GM19452 (cell line): ENCODE results near the gene FUS.

Experiments used
- ATAC-seq: cut with Tn5 transposase; IDR thresholded peaks from one replicate; pipeline ENCODE4 v1.9.1; 2021; ENCODE audit not compliant: unreplicated experiment

FUS gene

DNA sequence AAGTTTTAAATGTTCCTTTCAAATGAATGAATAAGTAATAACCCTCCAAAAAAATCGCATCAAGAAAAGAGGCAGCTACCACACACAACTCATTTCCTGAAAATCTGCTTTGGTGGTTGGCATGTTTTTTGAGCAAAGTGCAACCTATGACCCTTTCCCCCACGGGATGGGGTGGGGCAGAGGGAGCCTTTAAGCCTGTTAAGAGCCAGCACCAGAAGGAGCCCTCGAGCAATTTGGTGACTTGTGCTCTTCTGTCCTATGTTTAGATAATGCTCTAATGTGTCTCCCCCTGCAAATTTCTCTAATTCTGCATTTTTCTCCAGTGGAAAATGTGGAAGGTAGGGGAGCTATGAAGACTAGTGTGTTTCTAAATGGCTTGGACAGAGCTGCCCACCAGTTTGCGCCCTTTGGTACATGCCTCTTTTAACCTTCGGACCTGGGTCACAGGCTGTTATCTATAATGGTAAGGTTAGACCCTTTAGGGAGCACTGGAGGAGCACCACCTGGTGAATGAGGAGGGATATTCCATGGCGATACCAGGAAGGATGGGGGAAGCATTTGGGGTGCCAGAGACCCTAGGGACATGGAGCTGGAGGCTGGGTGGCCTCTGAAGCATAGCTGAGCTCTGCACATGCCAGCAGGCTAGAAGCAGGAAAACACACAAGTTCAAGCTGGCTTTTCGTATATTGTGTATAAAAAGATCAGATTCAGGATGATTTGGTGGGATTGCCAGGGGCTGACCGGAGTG, 21.1 kb downstream of the FUS start:
- ATAC-seq: no peak

DNA sequence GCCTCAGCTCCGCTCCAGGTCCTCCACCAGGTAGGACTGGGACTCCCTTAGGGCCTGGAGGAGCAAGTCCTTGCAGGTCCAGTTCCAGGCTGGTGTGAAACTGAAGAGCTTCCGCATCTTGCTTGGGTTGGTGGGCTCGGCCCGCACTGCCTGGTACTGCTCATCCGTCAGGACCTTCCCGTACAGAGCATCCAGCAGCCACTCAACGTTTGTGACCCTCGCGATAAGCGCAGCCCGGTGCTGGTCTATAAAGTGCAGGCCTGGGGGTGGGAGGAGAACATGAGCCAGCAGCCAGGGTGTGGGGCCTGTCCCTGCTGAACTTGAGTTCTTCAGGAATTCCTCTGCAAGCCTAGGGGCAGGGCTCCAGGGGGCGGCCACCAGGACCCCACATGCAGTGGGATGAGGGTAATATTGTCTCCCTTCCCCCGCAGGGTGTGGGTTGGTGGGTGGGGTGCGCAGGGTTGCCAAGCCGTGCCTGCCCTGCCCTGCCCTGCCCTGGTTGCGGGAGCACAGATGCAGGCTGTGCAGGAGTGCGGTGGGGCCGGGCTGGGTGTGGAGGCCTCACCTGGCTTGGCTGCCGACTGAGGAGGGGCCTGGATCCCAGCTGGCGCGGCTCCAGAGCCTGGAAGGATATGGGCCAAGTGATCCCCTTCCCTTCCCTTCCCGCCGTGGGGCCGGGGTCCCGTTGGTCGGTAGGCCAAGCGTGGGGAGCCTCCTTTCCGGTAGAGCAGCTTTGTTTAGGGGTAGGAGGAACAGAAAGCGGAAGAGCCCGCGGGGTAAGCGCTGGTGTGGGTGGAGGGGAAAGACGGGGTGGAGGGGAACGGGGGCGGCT, 21.9 kb downstream of the FUS start:
- ATAC-seq: peak; percentile 55

DNA sequence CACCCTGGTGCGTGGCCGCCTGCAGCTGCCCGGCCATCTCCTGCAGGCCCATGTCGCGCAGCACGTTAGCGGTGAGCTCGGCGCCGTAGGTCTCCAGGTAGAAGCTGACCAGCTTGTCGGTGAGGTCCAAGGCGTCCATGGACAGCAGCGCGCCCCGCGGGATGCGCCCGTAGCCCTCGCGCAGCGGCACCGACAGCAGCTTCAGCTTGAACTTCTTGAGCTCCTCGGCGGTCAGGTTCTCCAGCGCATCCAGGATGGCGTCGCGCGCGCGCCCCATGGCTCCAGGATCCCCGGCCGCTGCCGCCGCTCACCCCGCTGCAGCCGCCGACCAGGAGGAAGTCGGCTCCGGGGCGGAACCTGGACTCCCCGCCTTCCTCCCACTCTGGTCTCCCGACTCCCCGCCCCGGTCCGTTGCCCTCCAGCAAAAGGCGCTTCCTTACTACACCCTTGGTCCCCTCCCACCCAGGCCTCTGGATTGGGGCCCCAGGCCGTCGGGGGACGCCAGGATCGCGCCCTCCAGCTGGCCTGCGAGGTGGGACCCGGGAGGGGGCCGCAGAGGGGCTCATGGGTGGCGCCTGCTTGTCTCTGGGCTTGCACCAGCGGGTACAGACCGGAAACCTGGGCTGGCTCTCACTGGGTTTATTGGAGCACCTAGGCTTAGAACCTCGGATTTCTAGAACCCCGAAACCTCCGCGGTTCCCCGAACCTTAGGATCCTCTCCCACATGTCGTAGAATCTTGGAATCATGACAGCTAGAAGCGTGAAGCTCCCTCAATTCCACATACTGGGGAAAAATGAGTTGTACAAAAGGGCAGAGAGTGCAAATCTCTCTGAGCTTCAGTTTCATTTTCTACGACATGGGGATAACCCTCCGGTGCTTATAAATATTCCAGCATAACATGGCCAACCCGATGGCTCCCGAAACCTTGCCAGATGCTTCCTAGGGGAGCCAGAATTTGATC, 22.8 kb downstream of the FUS start, which contains the start of gene PYCARD:
PYCARD (minus strand) TSS at position 347 of the 962 bp plus-strand sequence; CDS start at position 277, 70 bp downstream.
- ATAC-seq: peak; percentile 45

- no peak for ATAC-seq
These were observed 25.1 kb downstream of the FUS start for GRCh38 chr16:31204871-31205666.

DNA sequence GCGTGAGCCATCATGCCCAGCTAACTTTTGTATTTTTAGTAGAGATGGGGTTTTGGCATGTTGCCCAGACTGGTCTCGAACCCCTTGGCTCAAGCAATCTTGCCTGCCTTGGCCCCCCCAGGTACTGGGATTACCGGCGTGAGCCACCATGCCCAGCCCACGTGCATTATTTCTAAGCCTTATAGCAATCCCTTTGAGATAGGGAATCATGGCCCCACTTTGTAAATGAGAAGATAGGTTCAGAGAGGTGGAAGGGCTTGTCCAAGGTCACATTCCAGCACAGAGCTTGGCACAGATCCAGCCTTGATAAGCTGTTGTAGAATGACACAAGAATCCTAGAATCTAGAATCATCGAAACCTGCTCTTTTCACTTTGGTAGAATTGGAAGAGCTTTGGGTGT, 26.8 kb downstream of the FUS start:
- no peak for ATAC-seq

GRCh38 chr16:31213342-31213741, 33.4 kb downstream of the FUS start:
- ATAC-seq: no peak

GRCh38 chr16:31213877-31214707, 34.2 kb downstream of the FUS start, which contains the start of gene TRIM72:
TRIM72 (plus strand) TSS chr16:31214119; CDS start chr16:31214739, 620 bp downstream.
- no peak for ATAC-seq

GRCh38 chr16:31214708-31215286, 34.9 kb downstream of the FUS start:
- no peak for ATAC-seq

GRCh38 chr16:31215287-31216162, 35.6 kb downstream of the FUS start:
- no peak for ATAC-seq

GRCh38 chr16:31216422-31217135, 36.6 kb downstream of the FUS start, which contains the start of gene PYDC1:
PYDC1 (minus strand) TSS chr16:31217135; CDS start chr16:31217028, 107 bp downstream.
- no peak for ATAC-seq

GRCh38 chr16:31217136-31217530, 37.2 kb downstream of the FUS start:
- no peak for ATAC-seq

DNA sequence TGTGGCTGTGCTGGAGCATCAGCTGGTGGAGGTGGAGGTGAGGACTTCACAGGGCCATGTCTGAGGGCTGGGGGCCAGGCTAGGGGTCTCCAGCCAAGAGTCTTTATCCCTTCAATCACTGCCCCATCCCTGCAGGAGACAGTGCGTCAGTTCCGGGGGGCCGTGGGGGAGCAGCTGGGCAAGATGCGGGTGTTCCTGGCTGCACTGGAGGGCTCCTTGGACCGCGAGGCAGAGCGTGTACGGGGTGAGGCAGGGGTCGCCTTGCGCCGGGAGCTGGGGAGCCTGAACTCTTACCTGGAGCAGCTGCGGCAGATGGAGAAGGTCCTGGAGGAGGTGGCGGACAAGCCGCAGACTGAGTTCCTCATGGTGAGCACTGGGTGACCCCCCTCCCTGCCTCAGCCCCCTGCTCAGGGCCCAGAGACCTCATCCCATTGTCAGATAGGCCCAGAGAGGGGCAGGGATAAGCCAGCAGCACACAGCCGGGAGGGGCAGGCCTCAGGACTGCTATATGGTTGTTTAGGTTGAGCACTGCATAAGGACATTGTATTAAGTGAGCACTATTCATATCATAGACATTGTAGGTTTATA, 39.3 kb downstream of the FUS start:
- no peak for ATAC-seq

DNA sequence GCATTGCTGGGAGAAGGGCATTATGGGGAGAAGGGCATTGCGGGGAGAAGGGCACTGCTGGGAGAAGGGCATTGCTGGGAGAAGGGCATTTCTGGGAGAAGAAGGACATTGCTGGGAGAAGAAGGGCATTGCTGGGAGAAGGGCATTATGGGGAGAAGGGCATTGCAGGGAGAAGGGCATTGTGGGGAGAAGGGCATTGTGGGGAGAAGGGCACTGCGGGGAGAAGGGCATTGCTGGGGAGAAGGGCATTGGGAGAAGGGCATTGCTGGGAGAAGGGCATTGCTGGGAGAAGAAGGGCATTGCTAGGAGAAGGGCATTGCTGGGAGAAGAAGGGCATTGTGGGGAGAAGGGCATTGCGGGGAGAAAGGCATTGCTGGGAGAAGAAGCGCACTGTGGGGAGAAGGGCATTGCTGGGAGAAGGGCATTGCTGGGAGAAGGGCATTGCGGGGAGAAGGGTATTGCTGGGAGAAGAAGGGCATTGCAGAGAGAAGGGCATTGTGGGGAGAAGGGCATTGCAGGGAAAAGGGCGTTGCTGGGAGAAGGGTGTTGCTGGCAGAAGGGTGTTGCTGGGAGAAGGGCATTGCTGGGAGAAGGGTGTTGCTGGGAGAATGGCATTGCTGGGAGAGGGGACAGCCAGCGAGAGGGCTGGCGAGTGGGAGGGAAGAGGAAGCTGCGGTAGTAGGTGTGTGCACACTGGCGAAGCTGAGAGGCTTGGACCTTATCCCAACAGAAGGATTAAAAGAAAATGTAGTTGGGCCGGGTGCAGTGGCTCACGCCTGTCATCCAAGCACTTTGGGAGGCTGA, 41.6 kb downstream of the FUS start:
- ATAC-seq: no peak

DNA sequence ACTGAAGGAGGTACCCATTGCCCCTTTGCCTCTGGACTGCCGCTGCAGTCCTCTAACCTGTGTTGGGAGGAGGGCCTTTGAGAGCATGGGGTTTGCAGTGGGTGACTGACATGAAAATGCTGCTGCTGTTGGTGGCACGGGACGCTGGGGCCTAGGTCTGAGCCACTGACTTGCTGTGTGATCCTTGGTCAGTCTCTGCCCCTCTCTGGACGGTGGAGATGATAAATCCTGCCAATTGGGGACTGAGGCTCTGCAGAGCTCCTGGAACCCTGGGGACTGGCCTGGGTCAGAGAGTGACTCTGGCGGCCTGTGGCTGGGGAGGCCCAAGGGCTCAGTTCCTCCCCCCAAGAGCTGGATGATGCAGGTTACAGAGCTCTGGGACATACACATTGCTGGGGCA, 43.1 kb downstream of the FUS start:
- ATAC-seq: no peak

GRCh38 chr16:31224092-31224955, 44.4 kb downstream of the FUS start:
- no peak for ATAC-seq
